ENCODE data around the gene IST1. TPM values are rescaled to one million over a fixed set of nuclear protein-coding genes. Genes with fewer than 3 reads are reported as not detected.

The IST1 gene
- total and polyA plus RNA-seq, 10 of the 15 experiments (the other 5 are each of a cell fraction or from before 2014, with no cell fraction given) = 97.3 to 293 (median 138) TPM

DNA sequence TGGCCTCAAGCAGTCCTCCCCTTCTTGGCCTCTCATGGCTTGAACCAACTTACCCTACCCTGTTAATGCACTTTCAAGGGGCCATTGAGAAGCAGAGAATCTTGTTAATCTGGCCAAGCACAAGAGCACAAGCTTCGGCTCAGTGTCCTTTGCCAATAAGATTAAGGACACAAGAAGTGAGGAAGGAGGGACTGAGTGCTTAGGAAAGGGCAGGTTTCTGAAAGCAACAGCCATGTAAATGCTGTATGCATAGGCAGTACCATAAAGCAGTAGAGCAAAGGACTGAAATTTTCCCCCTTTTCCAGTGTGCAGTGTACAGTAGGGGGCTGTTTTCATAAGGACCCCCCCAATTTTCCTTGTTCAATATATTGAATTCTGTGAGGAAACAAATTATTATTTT lies 37.7 kb downstream of the IST1 start:
- H3K9me3 ChIP-seq (replicated peaks; ENCODE audit: control insufficient read depth, insufficient read depth, low read length) = no peaks in the 10 kb centered on the region; the same call in 2 of the 3 replicates
- no peak overlapping the region for H3K4me2 ChIP-seq (ENCODE audit: control insufficient read depth, insufficient read depth)
- in situ Hi-C loops (cut with MboI) (no loop called here), intact Hi-C loops (cut with micrococcal nuclease; ENCODE audit: unreplicated experiment) (no loop called here)
- H3K79me2 ChIP-seq (ENCODE audit: control insufficient read depth, insufficient read depth, low read length) = no peaks in the 10 kb centered on the region; the same call in 1 of the 2 replicates
- H3K36me3 ChIP-seq (ENCODE audit: control insufficient read depth in 2 of 2, insufficient read depth in 2 of 2, low read length in 1 of 2) = peaks cover 7 to 26% of the 10 kb centered on the region in 2 experiments
- DNase-seq (ENCODE audit: low read depth, low spot score) (no peak), ATAC-seq (no peak), FAIRE-seq (no peak)
- H3K27me3 ChIP-seq (replicated peaks in 1 of 2; ENCODE audit: control insufficient read depth in 2 of 2, insufficient read depth in 2 of 2, low read length in 1 of 2) = no peaks in the 10 kb centered on the region
- H4K20me1 ChIP-seq (ENCODE audit: control insufficient read depth, insufficient read depth) = no peaks in the 10 kb centered on the region; the same call in 1 of the 2 replicates
- no TSS peak for BruUV-seq (replicated peaks)
- H3K4me1 ChIP-seq (ENCODE audit: control insufficient read depth, insufficient read depth, low read length) = no peaks in the 10 kb centered on the region
- H3K9ac ChIP-seq (ENCODE audit: control insufficient read depth, insufficient read depth, low read length) = no peak overlapping the region
- no peak overlapping the region for H3K27ac ChIP-seq (ENCODE audit: control insufficient read depth, insufficient read depth)
- TF ChIP-seq, protein P1, sequence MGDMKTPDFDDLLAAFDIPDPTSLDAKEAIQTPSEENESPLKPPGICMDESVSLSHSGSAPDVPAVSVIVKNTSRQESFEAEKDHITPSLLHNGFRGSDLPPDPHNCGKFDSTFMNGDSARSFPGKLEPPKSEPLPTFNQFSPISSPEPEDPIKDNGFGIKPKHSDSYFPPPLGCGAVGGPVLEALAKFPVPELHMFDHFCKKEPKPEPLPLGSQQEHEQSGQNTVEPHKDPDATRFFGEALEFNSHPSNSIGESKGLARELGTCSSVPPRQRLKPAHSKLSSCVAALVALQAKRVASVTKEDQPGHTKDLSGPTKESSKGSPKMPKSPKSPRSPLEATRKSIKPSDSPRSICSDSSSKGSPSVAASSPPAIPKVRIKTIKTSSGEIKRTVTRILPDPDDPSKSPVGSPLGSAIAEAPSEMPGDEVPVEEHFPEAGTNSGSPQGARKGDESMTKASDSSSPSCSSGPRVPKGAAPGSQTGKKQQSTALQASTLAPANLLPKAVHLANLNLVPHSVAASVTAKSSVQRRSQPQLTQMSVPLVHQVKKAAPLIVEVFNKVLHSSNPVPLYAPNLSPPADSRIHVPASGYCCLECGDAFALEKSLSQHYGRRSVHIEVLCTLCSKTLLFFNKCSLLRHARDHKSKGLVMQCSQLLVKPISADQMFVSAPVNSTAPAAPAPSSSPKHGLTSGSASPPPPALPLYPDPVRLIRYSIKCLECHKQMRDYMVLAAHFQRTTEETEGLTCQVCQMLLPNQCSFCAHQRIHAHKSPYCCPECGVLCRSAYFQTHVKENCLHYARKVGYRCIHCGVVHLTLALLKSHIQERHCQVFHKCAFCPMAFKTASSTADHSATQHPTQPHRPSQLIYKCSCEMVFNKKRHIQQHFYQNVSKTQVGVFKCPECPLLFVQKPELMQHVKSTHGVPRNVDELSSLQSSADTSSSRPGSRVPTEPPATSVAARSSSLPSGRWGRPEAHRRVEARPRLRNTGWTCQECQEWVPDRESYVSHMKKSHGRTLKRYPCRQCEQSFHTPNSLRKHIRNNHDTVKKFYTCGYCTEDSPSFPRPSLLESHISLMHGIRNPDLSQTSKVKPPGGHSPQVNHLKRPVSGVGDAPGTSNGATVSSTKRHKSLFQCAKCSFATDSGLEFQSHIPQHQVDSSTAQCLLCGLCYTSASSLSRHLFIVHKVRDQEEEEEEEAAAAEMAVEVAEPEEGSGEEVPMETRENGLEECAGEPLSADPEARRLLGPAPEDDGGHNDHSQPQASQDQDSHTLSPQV (IDR thresholded peaks at IDR 0.05) = no peak
- no peak for TF ChIP-seq EP300 (IDR thresholded peaks at IDR 0.05; ENCODE audit: borderline replicate concordance in 1 of 2, control insufficient read depth in 1 of 2, low read depth in 2 of 2, low read length in 2 of 2)
- TF ChIP-seq TAF1 (IDR thresholded peaks at IDR 0.05; ENCODE audit: borderline replicate concordance, low read depth, low read length) = no peak
- TF ChIP-seq SIX5 (IDR thresholded peaks at IDR 0.05; ENCODE audit: low read depth, low read length, severe bottlenecking) = no peak
- no peak for TF ChIP-seq MEF2A (IDR thresholded peaks at IDR 0.05; ENCODE audit: insufficient read depth, low read depth, low read length)
- TF ChIP-seq CBFB (IDR thresholded peaks at IDR 0.05; ENCODE audit: low read depth) = no peak
- TF ChIP-seq FOS (IDR thresholded peaks at IDR 0.05; ENCODE audit: borderline replicate concordance, extremely low read depth, insufficient read length) = no peak
- TF ChIP-seq RB1 (IDR thresholded peaks at IDR 0.05; ENCODE audit: borderline replicate concordance) = no peak
- no peak for TF ChIP-seq BACH1 (IDR thresholded peaks at IDR 0.05; ENCODE audit: borderline replicate concordance)
- ChIA-PET POLR2A (interaction anchor here (0.6 kb wide), 1 partner anchor 36 kb away, joined by 7 read pairs; no protein-coding TSS in a partner anchor), CTCF (no interaction called here), RAD21 (ENCODE audit: unreplicated experiment) (no interaction called here), SMC1A (ENCODE audit: uncharacterized antibody, unreplicated experiment) (interaction anchor here (1.4 kb wide), 1 partner anchor 11 kb away, joined by 3 read pairs; no protein-coding TSS in a partner anchor)
- no peak overlapping the region for H3K4me3 ChIP-seq
- WGBS (ENCODE audit: insufficient coverage, insufficient replicate concordance, low lambda C conversion rate, missing lambda C conversion rate) = 96% methylated on average over 1 of the region's 1 CpG
- H2AFZ ChIP-seq (ENCODE audit: control insufficient read depth, low read depth, low read length) = no peak overlapping the region

All from GM12878 (cell line).